ENCODE data around the gene LRTM2.

DNA sequence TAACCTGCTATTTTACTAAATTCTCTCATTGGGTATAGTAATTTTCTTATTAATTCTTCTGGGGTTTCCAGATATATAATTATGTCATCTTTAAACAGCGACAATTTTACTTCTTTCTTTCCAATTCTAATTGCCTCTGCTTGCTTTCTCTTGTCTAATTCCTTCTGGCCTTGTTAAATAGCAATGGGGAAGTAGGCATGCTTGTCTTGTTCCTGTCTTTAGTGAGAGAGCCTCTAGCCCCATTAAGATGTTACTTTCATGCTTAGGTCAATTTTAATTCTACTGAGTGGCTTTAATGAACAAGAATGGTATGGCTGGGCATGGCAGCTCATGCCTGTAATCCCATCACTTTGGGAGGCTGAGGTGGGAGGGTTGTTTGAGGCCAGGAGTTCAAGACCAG is 31.7 kb downstream of the LRTM2 start:
- TF ChIP-seq, protein P1, sequence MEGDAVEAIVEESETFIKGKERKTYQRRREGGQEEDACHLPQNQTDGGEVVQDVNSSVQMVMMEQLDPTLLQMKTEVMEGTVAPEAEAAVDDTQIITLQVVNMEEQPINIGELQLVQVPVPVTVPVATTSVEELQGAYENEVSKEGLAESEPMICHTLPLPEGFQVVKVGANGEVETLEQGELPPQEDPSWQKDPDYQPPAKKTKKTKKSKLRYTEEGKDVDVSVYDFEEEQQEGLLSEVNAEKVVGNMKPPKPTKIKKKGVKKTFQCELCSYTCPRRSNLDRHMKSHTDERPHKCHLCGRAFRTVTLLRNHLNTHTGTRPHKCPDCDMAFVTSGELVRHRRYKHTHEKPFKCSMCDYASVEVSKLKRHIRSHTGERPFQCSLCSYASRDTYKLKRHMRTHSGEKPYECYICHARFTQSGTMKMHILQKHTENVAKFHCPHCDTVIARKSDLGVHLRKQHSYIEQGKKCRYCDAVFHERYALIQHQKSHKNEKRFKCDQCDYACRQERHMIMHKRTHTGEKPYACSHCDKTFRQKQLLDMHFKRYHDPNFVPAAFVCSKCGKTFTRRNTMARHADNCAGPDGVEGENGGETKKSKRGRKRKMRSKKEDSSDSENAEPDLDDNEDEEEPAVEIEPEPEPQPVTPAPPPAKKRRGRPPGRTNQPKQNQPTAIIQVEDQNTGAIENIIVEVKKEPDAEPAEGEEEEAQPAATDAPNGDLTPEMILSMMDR (conservative IDR thresholded peaks at IDR 0.05; ENCODE audit: low read depth, low read length): no peak
- TF ChIP-seq EZH2 (IDR thresholded peaks at IDR 0.05; ENCODE audit: low read length, unreplicated experiment): no peak
- no peak for TF ChIP-seq EZH2phosphoT487 (IDR thresholded peaks at IDR 0.05; ENCODE audit: borderline replicate concordance, low read length)

All from PC-3 (cell line).